T follicular helper cell (primary cell): ENCODE measurements around the gene TULP4.

Source experiments
- DNase-seq: peaks from one replicate; pipeline ENCODE4 v3.0.0-alpha.2; 2020; ENCODE audit warnings: low read depth
- total RNA-seq, 2 experiments: gene quantifications; one replicate each; lab custom pipeline; 2026; lab: John Stamatoyannopoulos, UW

Gene TULP4, protein sequence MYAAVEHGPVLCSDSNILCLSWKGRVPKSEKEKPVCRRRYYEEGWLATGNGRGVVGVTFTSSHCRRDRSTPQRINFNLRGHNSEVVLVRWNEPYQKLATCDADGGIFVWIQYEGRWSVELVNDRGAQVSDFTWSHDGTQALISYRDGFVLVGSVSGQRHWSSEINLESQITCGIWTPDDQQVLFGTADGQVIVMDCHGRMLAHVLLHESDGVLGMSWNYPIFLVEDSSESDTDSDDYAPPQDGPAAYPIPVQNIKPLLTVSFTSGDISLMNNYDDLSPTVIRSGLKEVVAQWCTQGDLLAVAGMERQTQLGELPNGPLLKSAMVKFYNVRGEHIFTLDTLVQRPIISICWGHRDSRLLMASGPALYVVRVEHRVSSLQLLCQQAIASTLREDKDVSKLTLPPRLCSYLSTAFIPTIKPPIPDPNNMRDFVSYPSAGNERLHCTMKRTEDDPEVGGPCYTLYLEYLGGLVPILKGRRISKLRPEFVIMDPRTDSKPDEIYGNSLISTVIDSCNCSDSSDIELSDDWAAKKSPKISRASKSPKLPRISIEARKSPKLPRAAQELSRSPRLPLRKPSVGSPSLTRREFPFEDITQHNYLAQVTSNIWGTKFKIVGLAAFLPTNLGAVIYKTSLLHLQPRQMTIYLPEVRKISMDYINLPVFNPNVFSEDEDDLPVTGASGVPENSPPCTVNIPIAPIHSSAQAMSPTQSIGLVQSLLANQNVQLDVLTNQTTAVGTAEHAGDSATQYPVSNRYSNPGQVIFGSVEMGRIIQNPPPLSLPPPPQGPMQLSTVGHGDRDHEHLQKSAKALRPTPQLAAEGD (N-terminal part only)
- total RNA-seq, result 47.5 to 126 reads per million in 2 experiments

DNA sequence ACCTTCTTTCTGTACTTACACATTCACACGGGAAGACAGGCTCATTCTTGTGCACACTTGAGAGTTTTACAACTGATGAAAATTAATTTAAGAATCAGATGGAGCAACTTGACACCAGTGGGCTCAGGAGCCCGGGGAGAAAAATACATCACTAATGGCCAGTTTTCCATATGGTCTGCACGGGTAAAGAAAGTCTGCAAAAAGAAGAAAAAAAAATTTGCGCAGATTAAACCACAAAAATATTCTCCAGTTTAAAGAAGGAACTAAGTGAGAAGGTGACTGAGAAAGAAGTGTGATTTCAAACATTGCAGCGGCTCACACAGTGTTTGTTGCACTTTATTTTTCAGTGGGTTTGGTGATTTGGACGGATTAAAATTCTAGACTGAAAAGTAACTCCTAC lies at the start of gene TULP4:
TULP4 (plus strand) TSS at position 301 of the 400 bp plus-strand sequence. CDS start 1,552 bp downstream, outside the sequence.
- no peak for DNase-seq

DNA sequence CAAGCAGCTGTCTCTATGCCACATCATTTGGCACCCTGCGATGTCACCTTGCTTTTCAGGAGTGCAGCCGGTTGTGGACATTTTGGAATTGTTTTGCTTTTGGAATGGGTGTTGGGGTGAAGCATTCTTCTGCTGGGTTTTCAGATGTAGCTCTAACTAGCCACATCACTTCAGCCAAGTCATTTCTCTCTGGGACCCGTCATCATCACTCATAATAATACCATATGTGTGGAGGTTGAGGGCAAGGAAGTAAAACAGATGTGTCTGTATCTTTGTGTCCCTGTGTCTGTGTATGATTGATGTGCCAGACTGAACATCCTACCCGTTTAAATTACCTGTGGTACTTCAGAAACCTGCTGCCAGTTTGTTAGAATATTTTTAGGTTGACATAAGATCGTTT lies 49.5 kb upstream of the TULP4 start:
- DNase-seq, result no peak

GRCh38 chr6:158264180-158264579 lies 48.1 kb upstream of the TULP4 start:
- DNase-seq, result no peak

DNA sequence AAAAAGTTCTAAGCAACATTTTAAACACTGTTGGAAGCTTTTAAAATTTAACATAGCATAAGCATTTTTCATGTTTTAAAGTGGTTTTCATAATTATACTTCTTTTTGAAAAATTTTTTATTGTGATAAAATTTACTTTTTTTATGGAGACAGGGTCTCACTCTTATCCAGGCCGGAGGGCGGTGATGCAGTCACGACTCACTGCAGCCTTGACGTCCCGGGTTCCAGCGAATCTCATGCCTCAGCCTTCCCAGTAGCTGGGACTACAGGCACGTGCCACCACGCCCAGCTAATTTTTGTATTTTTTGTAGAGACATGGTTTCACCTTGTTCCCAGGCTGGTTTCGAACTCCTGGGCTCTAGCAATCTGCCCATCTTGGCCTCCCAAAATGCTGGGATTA lies 46.1 kb upstream of the TULP4 start:
- no peak for DNase-seq

DNA sequence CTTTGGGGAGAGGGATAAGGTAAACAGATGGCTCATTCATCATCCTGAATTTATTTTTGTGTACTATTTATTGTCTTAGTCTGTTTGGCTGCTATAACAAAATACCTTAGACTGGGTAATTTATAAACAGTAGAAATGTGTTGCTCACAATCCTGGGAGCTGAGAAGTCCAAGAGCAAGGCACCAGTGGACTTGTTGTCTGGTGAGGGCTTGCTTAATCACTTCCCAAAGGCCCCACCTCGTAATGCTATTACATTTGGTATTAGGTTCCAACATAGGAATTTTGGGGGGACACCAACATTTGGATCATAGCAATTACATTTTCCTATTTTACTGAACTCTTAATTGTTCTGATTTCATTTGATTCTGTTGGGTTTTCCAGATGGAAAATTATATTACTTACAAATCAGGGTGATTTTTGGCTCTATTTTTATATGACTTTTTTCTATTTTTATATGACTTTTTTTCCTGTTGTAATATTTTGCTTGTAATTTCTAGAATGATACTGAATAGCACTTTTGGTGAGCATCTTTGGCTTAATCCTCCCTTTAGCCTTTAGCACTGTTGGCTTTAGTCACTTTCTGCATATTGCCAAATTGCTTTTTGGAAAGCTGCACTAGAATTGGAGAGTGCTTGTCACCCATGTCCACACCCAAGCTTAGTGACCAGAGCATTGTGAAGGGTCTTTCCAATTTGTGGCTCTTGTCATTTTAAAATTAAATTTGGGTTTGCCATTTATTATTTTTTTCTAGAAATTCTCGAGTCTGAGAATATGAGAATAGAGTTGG lies 43.7 kb upstream of the TULP4 start:
- DNase-seq, result no peak

- no peak for DNase-seq
Measured at GRCh38 chr6:158269657-158270056, 42.6 kb upstream of the TULP4 start.

DNA sequence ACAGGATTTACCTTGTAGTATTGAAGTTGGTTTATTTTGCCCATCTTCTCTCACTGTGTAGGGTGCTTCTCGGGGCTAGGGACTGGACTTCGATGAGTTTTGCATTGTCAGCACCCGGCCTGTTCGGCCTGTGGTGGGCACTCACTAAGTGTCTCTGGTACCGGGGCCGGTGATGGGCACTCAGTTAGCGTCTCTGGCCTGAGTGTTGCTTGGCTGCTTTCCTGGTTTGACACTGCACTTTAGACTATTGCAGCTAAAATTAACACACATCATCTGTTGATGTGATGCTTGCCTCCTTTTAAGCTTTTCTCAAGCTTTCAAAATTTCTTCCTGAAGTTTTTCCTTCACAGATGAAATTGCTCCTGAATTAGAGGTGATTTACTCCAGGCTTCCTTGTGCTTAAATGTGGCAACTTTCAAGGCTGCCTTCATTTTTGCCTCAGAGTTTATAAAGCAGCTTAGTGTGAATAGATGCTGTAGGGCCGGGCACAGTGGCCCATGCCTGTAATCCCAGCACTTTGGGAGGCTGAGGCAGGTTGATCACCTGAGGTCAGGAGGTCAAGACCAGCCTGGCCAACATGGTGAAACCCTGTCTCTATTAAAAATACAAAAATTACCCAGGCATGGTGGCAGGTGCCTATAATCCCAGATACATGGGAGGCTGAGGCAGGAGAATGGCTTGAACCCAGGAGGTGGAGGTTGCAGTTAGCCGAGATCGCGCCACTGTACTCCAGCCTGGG lies 41.7 kb upstream of the TULP4 start:
- no peak for DNase-seq

- DNase-seq, result no peak
Measured at GRCh38 chr6:158272324-158272723, 39.9 kb upstream of the TULP4 start.

- DNase-seq, result no peak
Measured at GRCh38 chr6:158278004-158278403, 34.3 kb upstream of the TULP4 start.

DNA sequence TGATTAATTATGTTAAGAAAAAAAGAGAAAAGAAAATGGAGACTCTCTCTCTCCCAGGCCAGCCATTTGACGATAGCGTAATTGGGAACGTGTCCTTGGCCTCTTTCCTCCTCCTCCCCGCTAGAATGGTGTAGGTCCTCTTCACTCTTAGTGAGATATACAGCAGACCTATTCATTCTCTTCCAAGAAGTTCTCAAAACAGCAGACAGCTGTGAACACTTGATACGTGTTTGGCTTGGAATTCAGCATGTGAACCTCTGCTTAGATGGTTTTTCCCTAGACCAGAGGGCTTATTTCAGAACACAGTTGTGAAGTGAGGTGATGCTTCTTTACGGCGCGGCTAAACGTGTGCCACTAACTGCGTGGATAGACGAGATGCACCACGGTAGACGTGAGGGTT lies 32.6 kb upstream of the TULP4 start:
- no peak for DNase-seq

GRCh38 chr6:158283304-158283980 lies 28.8 kb upstream of the TULP4 start:
- peak; percentile 26 for DNase-seq

GRCh38 chr6:158284007-158284875 lies 28.0 kb upstream of the TULP4 start:
- peak; percentile 48 for DNase-seq

DNA sequence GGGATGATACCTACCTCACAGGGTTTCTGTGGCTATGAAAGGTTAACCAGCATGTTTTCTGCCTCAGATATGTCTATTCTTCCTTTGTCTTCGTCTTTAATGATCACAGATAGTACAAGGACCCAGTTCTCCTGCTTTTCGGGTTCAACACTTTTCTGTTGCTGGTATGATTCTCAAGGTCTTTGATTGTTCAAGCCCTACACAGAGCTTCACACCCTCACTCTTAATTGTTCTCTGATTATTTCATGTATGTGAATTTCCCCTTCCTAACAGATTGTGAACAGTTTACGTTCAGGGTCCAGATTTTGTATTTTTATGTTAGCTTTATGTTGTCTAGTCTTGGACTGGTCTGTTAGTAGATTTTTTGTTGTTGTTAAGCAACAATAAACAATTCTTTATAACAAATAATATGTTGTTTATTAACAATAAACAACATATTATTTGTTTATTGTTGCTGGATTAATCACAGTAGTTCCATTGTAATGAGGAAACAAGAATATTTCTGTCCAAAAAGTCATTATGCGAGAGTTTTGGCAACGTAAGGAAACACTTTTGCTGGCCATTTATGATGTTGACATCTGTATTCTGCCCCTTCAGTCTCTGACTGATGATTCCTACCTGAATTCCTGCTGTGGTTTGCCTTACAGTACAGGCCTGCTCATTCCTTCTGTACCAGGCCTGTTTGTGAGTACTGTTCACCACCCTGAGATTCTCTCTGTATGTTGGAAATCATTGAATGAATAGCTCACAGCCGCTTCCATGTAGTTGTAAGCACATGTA lies 27.2 kb upstream of the TULP4 start:
- no peak for DNase-seq

DNA sequence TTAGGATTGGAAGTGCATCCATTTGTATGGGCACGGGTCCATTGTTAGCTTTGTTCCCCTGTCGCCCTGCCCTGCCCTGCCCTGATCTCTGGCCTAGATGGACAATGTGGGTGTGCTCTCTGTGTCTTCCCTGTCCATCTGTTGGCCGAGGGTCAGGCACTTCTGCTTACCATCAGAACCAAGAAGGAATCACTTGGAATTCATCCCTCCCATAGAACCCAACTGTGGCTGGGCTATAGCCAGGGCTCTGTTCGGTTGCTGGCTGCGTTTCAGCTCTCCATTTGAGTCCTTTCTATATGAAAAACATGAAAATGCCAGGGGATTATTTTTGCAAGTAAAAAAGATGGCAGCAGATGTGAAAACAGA lies 26.6 kb upstream of the TULP4 start:
- no peak for DNase-seq

GRCh38 chr6:158286413-158286812 lies 25.9 kb upstream of the TULP4 start:
- no peak for DNase-seq

- no peak for DNase-seq
Measured at GRCh38 chr6:158287047-158287446, 25.2 kb upstream of the TULP4 start.

- no peak for DNase-seq
Measured at GRCh38 chr6:158290040-158290439, 22.2 kb upstream of the TULP4 start.

GRCh38 chr6:158290659-158291058 lies 21.6 kb upstream of the TULP4 start:
- peak; percentile 37 for DNase-seq

- DNase-seq, result no peak
Measured at GRCh38 chr6:158292016-158292415, 20.2 kb upstream of the TULP4 start.
